ENCODE data around the gene SERPINB10.

Gene SERPINB10

GRCh38 chr18:63980896-63981460, 73.2 kb downstream of the SERPINB10 start:
- no peak for DNase-seq (ENCODE audit: low read depth in 2 of 2)

- DNase-seq (ENCODE audit: low read depth in 2 of 2), result no peak
These were observed 74.0 kb downstream of the SERPINB10 start for GRCh38 chr18:63981719-63982118.

DNA sequence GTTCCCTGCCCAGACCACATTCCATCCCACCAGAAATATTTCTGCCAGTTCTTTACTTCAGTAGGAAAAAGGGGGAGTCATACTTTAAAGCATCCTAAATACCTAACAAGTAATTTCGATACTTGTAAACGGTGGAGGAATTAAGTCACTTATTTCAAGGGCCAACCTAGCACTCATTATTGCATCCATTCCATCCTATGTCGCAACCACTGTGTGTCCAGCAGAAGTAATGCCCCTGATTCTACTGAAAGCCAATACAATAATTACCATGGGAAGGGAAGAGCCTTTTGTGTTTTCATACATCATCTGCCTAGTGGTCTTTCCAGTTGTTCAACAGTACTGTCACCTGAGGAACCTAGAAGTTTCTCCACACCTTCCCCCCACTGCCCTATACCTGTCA, 74.6 kb downstream of the SERPINB10 start:
- DNase-seq (ENCODE audit: low read depth in 2 of 2), result no peak
